NK-92 treated with Interleukin-12 subunit alpha and Interleukin-12 subunit beta, amount 100 ng/mL, for 24 hours (cell line): Measurements from ENCODE around the gene ZFYVE16.
"Not testable (repeated sequence)": the region's sequence is repeated elsewhere in the genome, so short reads cannot be mapped to it uniquely, and the experiment has no call there.

Experiments used
- DNase-seq: peaks from one replicate; lab custom pipeline; 2025; lab: John Stamatoyannopoulos, UW

The ZFYVE16 gene

GRCh38 chr5:80409367-80409966, 1.6 kb downstream of the ZFYVE16 start:
- DNase-seq: no peak

DNA sequence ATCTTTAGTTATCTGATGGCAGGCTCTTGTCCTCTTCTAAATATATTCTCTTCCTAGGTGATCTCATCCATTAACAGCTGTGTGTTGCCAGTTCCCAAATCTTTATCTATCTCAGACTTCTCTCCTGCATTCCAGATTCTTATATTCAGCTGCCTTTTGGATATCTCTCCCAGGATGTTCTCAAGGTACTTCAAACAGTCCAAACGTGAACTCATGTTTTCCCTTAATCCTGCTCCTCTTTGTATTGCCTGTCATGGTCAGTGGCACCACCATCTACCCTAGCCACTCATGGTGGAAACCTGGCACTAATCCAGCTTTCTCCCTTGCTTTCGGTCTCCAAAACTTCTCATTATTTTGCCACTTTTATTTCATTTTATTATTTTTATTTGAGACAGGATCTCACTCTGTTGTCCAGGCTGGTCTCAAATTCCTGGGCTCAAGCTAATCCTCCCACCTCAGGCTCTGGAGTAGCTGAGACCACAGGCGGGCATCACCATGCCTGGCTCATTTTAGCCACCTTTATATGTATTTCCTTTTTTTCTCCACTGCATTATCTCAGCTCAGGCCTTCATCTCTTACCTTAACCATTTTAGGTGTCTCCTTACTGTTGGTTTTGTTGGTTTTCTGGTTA, 3.8 kb downstream of the ZFYVE16 start:
- DNase-seq: no peak

DNA sequence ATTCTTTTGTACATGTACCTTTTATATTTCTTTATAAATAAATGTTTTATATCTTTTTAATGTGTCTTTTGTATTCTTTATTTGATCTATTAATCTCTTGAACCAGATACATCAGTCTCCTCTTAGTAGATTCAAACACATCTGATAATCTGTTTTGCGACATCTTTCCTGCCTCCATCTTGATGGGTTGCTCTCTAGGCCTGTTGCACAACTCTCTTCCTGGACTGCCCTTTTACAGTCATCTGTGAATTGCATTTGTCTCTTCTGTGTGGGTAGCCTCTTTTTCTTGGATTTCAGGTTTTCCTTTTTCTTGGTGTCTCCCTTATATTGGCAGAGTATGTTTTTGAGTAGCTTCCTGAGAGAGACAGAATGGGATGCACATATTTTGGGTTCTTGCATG, 6.2 kb downstream of the ZFYVE16 start:
- DNase-seq: peak; percentile 11

- DNase-seq: no peak
Measured at GRCh38 chr5:80417973-80418372, 10.1 kb downstream of the ZFYVE16 start.

GRCh38 chr5:80424365-80424764, 16.5 kb downstream of the ZFYVE16 start:
- DNase-seq: not testable (repeated sequence)

DNA sequence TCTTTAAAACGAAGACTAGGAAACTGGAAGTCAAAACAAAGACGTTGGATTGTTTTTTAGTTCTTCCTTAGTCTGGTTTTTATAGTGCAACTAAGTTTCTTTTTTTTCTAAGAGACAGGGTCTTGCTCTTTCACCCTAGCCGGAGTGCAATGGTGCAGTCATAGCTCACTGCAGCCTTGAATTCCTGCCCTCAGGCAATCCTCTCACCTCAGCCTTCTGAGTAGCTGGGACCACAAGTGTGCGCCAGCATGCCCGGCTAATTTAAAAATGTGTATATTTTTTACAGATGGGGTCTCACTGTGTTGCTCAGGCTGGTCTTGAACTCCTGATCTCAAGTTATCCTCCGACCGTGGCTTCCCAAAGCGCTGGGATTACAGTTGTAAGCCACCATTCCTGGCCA, 27.6 kb downstream of the ZFYVE16 start:
- DNase-seq: no peak

DNA sequence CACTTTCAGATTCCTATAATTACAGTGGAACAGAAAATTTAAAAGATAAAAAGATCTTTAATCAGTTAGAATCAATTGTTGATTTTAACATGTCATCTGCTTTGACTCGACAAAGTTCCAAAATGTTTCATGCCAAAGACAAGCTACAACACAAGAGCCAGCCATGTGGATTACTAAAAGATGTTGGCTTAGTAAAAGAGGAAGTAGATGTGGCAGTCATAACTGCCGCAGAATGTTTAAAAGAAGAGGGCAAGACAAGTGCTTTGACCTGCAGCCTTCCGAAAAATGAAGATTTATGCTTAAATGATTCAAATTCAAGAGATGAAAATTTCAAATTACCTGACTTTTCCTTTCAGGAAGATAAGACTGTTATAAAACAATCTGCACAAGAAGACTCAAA, 29.5 kb downstream of the ZFYVE16 start:
- no peak for DNase-seq

DNA sequence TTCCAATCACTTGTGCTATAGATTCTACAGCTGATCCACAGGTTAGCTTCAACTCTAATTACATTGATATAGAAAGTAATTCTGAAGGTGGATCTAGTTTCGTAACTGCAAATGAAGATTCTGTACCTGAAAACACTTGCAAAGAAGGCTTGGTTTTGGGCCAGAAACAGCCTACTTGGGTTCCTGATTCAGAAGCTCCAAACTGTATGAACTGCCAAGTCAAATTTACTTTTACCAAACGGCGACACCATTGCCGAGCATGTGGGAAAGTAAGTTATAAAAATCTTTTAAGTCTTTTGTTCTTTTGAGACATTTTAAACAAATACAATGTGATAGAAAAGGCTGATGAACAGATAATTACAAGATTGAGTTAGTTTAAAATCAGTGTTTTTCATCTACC, 30.9 kb downstream of the ZFYVE16 start:
- DNase-seq: no peak

- no peak for DNase-seq
Measured at GRCh38 chr5:80439213-80439612, 31.3 kb downstream of the ZFYVE16 start.

GRCh38 chr5:80442742-80443141, 34.9 kb downstream of the ZFYVE16 start:
- DNase-seq: no peak

- no peak for DNase-seq
Measured at GRCh38 chr5:80453366-80453765, 45.5 kb downstream of the ZFYVE16 start.

DNA sequence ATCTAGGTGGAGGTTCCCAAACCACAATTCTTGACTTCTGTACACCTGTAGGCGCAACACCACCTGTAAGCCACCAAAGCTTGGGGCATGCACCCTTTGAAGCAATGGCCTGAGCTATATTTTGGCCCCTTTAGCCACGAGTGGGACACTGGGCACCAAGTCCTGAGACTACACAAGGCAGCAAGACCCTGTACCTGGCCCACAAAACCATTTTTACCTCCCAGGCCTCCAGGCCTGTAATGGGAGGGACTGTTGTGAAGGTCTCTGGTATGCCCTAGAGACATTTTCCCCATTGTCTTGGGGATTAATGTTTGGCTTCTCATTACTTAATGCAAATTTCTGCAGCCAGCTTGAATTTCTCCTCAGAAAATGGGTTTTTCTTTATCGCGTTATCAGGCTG, 55.4 kb downstream of the ZFYVE16 start:
- DNase-seq: no peak

GRCh38 chr5:80466669-80467485, 59.0 kb downstream of the ZFYVE16 start:
- DNase-seq: no peak

- DNase-seq: no peak
Measured at GRCh38 chr5:80468131-80468530, 60.3 kb downstream of the ZFYVE16 start.

GRCh38 chr5:80470631-80471030, 62.8 kb downstream of the ZFYVE16 start:
- not testable (repeated sequence) for DNase-seq

DNA sequence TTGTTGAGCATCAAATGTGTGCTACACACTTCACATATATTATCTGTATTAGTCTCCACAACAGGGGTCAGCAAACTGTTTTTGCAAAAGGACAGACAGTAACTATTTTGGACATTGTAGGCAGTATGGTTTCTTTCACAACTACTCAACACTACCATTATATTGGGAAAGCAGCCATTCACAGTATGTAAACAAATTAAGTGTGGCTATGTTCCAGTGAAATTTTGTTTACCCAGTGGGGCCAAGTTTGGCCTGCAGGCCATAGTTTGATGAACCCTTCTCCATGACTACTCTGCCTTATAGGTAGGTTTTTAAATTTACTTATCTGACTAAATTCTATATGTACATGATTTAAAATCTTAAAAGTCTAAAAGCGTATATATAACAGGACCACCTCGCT, 67.1 kb downstream of the ZFYVE16 start:
- DNase-seq: no peak

- DNase-seq: no peak
Measured at GRCh38 chr5:80479713-80480112, 71.8 kb downstream of the ZFYVE16 start.

DNA sequence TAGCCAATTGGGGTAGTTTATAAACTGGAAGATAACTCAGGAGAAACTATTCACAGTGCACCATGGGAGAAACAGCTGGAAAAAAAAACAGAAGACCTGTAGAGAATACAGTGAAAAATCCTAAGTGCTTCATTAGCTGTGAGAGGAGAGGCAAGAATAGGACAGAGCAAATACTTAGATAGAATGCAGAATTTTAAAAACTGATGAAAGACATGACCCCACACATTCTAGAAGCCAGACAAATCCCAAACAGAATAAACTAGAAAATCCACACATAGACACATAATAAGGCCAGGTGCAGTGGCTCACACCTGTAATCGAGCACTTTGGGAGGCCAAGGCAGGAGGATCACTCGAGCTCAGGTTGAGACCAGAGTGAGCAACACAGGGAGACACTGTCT, 72.5 kb downstream of the ZFYVE16 start:
- no peak for DNase-seq

DNA sequence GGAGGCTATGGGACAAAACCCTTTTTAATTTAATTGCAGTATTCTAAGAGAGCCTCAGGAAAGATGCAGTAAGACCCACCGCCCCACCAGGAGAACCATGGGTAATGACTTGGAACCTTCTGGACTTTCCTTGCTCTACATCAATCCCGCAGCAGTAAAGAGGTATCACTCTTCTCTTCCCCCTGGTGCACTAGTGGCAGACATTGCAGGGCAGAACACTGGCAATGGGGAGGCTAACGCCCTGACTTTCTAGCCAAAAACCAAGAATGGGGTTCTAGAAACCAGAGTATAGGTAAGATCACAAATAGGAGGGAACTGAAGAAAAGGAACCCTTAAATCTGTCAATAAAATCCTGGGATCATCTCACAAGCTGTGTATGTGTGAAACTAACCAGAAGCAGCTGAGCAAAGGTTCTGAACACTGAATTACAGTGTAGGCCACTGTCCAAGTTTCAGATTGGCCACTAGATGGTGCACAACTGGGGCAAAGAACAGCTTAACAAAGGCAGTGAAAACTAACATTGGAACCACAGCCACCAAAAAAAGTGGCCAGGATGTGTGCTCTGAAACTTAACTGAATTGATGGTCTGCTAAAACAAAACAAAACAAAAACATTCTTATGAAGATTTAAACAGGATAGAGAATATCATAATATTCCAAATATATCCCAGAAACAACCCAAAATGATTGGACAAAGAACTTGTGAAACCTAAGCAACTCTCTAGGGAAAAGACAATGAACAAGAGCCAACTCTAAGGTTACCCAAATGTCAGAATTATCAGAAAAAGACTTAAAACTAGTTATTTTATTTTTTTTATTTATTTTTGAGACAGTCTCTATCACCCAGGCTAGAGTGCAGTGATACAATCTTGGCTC, 73.4 kb downstream of the ZFYVE16 start:
- peak; percentile 17 for DNase-seq

- no peak for DNase-seq
Measured at GRCh38 chr5:80482578-80482977, 74.7 kb downstream of the ZFYVE16 start.

- no peak for DNase-seq
Measured at GRCh38 chr5:80483636-80484232, 75.9 kb downstream of the ZFYVE16 start.

- no peak for DNase-seq
Measured at GRCh38 chr5:80487444-80487828, 79.6 kb downstream of the ZFYVE16 start.
